Peyer's patch (tissue), 4 donors: ENCODE data around the gene WDR49. TPM values are rescaled to one million over a fixed set of nuclear protein-coding genes. Genes with fewer than 3 reads are reported as not detected.
A peak's percentile ranks its signal among the peaks of the same experiment; 100 is the strongest.

Source experiments
- DNase-seq, 3 donors: peaks; one replicate each; pipeline ENCODE4 v3.0.0-alpha.2; 2017 to 2019
- H3K27ac ChIP-seq, 4 donors: fragments of 200-600 bp; sonication (generic); one replicate each; pipeline ENCODE4 v1.5.1; 2016 to 2019
- H3K27me3 ChIP-seq, 2 donors: fragments of 200-600 bp; sonication (generic); one replicate each; pipeline ENCODE4 v1.5.1; 2019
- H3K36me3 ChIP-seq, 3 donors: fragments of 200-600 bp; sonication (generic); one replicate each; pipeline ENCODE4 v1.5.1; 2016 to 2019
- H3K4me1 ChIP-seq, 4 donors: fragments of 200-600 bp; sonication (generic); one replicate each; pipeline ENCODE4 v1.5.1; 2016 to 2019
- H3K4me3 ChIP-seq, 4 donors: fragments of 200-600 bp; sonication (generic); 1 replicate in 3 of 4; 2 replicates in 1 of 4; pipeline ENCODE4 v1.5.1; 2016 to 2019; ENCODE audit warnings: mild to moderate bottlenecking in 1 of 4
- H3K9me3 ChIP-seq, 4 donors: fragments of 200-600 bp; sonication (generic); one replicate each; pipeline ENCODE4 v1.5.1; 2016 to 2019; ENCODE audit warnings: mild to moderate bottlenecking in 1 of 4
- CTCF ChIP-seq, 6 experiments: fragments of 450-650 bp in 4 of 6; fragments of 200-600 bp in 2 of 6; sonication (generic) in 1 of 6; IDR thresholded peaks; one replicate each; pipeline ENCODE4 v1.5.1; 2017 to 2019; ENCODE audit warnings: antibody characterized with exemption in 6 of 6, mild to moderate bottlenecking in 3 of 6, moderate library complexity in 1 of 6
- POLR2A ChIP-seq, 2 donors: fragments of 450-650 bp; IDR thresholded peaks; one replicate each; pipeline ENCODE4 v1.5.1; 2017; ENCODE audit warnings: antibody characterized with exemption in 2 of 2, mild to moderate bottlenecking in 2 of 2, moderate library complexity in 2 of 2
- total RNA-seq, 4 donors: library from RNA; depleted of rRNA; stranded (reverse); fragments of >200 nt; gene quantifications; one replicate each; pipeline ENCODE4 v1.1.0, GENCODE V29; 2016

WDR49 gene
- total RNA-seq, 4 donors from 2014 or later, result 1.5 to 11.4 (median 3.0) TPM; not detected in 1

- TF ChIP-seq CTCF (IDR thresholded peaks at IDR 0.05) (peak in 2 of 6 experiments; percentile 11 to 14), POLR2A (IDR thresholded peaks at IDR 0.05) (no peak)
- Histone ChIP-seq H3K27ac (no peak overlapping the region), H3K4me1 (no peaks in the 10 kb centered on the region), H3K36me3 (no peaks in the 10 kb centered on the region), H3K27me3 (no peaks in the 10 kb centered on the region), H3K9me3 (no peaks in the 10 kb centered on the region), H3K4me3 (no peak overlapping the region)
- DNase-seq, result no peak
Observed at GRCh38 chr3:167493244-167493643, 160.5 kb downstream of the WDR49 start.

GRCh38 chr3:167491621-167492020 is 162.1 kb downstream of the WDR49 start:
- Histone ChIP-seq H3K4me3 (no peak overlapping the region), H3K36me3 (no peaks in the 10 kb centered on the region), H3K27ac (no peak overlapping the region), H3K27me3 (no peaks in the 10 kb centered on the region), H3K4me1 (no peaks in the 10 kb centered on the region), H3K9me3 (no peaks in the 10 kb centered on the region)
- TF ChIP-seq POLR2A (IDR thresholded peaks at IDR 0.05) (no peak), CTCF (IDR thresholded peaks at IDR 0.05) (no peak)
- DNase-seq, result no peak

- Histone ChIP-seq H3K9me3 (no peaks in the 10 kb centered on the region), H3K4me1 (no peaks in the 10 kb centered on the region), H3K4me3 (no peak overlapping the region), H3K36me3 (no peaks in the 10 kb centered on the region), H3K27ac (no peak overlapping the region), H3K27me3 (no peaks in the 10 kb centered on the region)
- DNase-seq, result no peak
- TF ChIP-seq POLR2A (IDR thresholded peaks at IDR 0.05), result no peak
- TF ChIP-seq CTCF (IDR thresholded peaks at IDR 0.05), result no peak
Observed at GRCh38 chr3:167489571-167489970, 164.2 kb downstream of the WDR49 start.

GRCh38 chr3:167487556-167487955 is 166.2 kb downstream of the WDR49 start:
- TF ChIP-seq POLR2A (IDR thresholded peaks at IDR 0.05) (no peak), CTCF (IDR thresholded peaks at IDR 0.05) (no peak)
- Histone ChIP-seq H3K27me3 (no peaks in the 10 kb centered on the region), H3K4me1 (no peaks in the 10 kb centered on the region)

GRCh38 chr3:167484551-167484950 is 169.2 kb downstream of the WDR49 start:
- Histone ChIP-seq H3K27ac (no peak overlapping the region), H3K4me1 (no peaks in the 10 kb centered on the region), H3K27me3 (no peaks in the 10 kb centered on the region), H3K4me3 (no peak overlapping the region), H3K9me3 (no peaks in the 10 kb centered on the region), H3K36me3 (no peaks in the 10 kb centered on the region)
- TF ChIP-seq POLR2A (IDR thresholded peaks at IDR 0.05), result no peak
- TF ChIP-seq CTCF (IDR thresholded peaks at IDR 0.05), result no peak
- DNase-seq, result no peak

More at GRCh38 chr3:167487556-167487955, 166.2 kb downstream of the WDR49 start:
- Histone ChIP-seq H3K9me3 (no peaks in the 10 kb centered on the region), H3K36me3 (no peaks in the 10 kb centered on the region), H3K27ac (no peak overlapping the region), H3K4me3 (no peak overlapping the region)
- no peak for DNase-seq
